ENCODE results near the gene ERO1B.
"Not testable (repeated sequence)": the region's sequence is repeated elsewhere in the genome, so short reads cannot be mapped to it uniquely, and the experiment has no call there.

ERO1B gene, protein sequence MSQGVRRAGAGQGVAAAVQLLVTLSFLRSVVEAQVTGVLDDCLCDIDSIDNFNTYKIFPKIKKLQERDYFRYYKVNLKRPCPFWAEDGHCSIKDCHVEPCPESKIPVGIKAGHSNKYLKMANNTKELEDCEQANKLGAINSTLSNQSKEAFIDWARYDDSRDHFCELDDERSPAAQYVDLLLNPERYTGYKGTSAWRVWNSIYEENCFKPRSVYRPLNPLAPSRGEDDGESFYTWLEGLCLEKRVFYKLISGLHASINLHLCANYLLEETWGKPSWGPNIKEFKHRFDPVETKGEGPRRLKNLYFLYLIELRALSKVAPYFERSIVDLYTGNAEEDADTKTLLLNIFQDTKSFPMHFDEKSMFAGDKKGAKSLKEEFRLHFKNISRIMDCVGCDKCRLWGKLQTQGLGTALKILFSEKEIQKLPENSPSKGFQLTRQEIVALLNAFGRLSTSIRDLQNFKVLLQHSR

DNA sequence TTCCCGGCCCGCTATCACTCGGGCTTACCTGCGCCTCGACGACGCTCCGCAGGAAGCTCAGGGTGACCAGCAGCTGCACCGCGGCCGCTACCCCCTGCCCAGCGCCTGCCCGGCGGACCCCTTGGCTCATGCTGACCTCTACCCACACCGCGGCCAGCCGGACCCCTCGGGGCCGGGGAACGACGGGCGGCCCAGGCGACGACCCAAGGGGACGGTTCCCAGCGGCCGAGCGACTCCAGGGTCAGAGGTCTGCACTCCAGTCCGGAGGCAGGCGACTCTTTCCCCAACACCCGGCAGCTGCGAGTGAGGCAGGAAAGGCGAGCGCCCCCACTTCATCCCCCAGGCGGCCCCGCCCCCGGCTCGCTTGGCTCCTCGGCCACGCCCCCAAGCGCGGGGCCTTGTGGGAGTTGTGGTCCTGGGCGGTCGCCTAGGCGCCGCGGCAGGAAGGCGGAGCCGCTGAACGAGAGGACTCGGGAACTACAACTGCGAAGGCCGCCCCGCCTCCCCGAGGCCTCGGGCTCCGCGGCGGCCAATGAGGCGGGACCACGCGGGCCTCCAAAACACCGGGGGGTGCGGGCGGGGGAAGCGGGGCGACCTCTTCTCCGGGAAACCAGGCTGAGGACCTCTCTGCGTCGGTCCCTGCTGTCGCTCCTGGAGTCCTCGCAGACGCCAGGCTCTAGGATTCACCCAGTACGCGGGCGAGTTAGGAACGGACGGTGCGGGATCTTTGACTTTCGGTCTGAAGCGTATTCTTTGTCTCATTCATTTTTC lies at the start of gene ERO1B:
Gene ERO1B, minus strand, starts transcription at position 305 of the 771 bp plus-strand sequence. Its CDS starts 175 bp downstream, at position 130.
- DNase-seq: peak; percentile 97

DNA sequence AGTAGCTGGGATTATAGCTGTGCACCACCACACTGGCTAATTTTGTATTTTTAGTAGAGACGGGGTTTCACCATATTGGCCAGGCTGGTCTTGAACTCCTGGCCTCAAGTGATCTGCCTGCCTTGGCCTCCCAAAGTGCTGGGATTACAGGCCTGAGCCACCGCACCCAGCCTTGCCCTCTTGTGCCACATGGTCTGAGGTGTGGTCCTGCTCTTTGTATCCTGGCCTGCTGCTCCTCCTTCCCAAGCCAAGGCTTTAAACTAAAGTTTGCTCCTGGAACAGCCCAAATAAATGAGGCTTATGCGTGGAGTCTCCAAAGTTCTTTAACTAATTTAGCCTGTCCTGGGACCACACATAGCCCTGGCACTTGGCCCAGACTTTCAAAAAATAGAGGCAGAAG lies 49.7 kb upstream of the ERO1B start:
- not testable (repeated sequence) for DNase-seq

DNA sequence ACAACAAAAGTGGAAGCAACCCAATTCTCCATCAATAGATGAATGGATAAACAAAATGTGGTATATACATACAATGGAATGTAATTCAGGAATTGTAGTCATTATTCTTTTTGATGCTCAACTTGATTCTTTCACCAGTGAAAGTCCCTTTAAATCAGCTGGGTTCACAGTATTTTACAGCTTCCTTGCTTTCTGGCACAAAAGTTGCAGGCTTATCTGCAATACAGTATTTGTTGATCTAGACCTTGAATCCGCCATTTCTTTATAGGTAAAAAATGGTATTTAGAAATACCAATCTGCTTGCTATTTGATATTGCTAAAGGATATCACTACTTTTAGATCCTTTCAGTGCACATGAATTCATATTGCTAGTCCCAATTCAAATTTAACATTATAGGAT lies 44.7 kb upstream of the ERO1B start:
- DNase-seq: no peak

DNA sequence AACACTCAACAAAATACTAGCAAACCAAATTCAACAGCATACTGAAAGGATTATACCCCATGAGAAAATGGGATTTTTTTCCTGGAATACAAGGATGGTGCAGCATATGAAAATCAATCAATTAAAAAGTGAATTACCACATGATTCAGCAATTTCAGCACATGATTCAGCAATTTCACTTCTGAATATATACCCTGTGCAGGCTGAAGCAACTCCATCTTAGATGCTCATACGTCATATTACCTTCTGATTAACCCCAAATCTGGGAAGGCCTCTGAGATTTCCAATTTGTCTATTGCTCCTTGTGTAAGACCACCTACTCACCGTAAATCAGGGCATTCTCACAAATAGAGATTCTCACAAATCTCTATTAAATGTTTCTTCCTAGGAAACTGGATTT lies 43.8 kb upstream of the ERO1B start:
- no peak for DNase-seq

DNA sequence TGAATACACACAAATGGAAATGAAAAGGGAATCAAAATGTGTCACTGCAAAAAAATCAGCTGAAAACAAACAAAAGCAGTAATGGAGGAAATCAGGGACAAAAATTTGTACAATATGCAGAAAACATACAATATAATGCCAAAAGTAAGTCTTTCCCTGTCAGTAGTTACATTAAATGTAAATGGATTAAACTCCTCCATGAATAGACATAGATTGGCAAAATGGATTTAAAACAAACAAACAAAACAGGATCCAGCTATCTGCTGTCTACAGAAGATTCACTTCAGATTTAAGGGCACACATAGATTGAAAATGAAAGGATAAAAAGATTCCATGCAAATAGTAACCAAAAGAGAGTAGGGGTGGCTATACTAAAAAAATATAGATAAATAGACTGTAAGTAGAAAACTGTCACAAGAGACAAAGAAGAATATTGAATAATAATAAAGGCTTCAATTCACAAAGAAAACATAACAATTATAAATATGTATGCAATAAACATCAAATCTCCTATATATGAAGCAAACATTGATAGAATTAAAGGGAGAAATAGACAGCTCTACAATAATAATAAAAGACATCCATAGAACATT lies 42.2 kb upstream of the ERO1B start:
- no peak for DNase-seq

DNA sequence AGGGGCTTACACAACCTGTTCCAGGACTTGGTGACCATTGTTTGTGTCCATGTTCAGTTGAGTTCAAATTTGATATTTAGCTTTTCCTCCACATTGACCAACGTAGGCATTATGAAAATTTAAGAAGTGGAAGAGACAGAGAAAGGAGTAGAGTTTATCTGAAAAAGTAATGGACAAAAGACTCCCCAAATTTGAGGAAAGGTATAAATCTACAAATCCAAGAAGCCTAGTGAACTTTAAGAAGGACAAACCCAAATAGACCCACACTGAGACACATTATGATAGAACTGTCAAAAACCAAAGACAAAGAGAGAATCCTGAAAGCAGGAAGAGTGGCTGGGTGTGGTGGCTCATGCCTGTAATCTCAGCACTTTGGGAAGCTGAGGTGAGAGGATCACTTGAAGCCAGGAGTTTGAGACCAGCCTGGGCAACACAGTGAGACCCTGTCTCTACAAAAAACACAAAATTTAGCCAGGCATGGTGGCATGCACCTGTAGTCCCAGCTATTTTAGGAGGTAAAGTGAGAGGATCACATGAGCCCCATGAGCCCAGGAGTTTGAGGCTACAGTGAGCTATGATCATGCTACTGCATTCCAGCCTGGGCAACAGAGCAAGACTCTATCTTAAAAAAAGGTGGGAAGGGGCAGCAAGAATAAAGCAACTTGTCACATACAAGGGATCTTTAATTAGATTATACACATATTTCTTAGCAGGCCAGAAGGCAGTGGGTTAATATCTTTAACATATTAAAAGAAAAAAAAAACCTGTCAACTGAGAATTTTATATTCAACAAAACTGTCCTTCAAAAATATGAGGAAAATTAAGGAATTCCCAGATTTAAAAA lies 41.0 kb upstream of the ERO1B start:
- DNase-seq: no peak

DNA sequence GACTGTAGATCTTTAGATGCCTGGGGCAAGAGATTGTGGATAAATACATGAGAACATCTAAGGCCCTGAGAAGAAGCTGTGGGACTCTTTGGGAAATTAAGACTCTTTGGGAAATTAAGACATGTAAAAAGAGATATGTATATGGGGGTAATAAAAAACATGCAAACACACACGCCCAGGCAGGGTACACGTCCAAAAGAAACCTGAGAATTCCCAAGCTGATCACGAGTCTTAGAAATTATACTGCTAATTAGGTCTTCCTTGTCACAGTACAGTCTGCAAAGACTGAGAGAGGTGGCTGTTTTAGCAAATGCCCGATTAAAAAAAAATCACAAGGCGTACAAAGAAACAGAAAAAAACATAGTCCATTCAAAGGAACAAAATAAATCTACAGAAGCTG lies 39.3 kb upstream of the ERO1B start:
- DNase-seq: no peak

DNA sequence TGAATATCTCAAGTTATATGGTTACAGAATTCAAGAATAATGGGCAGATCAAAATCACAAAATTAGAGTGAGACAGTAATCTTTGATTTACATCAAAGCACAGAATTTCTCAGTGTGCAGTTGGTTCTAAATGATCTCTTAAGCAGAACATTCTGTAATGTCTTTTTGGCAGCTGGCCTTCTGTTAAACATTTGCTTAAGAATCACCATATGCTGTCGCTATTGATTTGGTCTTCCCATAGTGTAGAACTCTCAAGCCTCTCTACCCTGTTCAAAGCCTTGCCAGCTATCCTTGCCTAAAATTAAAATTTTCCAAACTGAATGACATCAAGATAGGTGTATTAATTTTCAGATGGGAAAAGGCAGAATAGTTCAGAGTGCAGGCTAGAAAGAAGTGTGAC lies 38.9 kb upstream of the ERO1B start:
- DNase-seq: no peak

DNA sequence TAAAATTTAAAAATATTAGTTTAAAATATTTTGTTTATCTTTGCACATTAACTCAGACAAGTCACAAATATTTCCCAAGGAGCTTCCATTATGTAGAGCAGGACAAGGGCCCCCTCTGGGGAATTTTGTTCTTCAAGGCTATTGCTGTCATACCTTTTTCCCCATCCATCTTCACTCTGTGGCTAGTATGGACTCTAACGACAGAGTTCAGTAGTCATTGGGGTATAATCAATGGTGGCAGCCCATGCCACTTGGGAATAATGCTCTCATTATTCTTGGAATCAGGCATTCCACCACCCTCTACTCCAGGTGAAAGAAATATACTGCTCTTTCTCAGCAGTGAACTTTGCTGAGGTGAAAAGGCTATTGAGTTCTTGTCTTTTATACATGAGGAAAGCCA lies 38.5 kb upstream of the ERO1B start:
- no peak for DNase-seq

DNA sequence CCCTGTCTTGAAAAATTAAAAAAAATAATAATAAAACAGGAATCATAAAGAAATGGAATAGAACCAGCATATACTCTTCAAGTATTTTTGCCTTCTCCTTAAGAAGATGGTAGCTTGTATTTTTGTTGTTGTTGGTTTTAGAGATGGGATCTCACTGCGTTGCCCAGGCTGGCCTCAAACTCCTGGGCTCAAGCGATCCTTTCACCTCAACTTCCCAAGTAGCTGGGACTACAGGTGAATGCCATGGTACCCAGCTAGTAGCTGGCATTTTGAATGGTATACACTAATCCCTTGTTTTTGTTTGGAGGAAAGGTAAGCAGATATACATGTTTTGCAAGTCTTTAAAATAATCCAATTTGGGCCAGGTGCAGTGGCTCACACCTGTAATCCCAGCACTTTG lies 34.7 kb upstream of the ERO1B start:
- DNase-seq: no peak

DNA sequence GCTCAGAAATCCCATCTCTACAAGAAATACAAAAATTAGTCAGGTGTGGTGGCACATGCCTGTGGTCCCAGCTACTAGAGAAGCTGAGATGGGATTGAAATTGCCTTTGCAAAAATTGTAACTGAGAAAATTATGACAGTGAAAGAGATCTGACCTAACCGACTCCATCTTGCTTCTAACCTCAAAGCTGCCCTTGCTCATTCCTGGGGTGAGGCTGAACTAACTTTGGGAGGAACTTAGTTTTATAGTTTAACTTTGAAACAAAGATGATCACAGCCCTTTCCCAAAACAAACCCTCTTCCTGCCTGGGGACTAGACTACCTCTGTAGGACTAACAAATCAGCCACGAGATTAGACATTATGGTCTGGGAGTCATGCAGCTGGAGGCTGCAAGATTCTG lies 33.8 kb upstream of the ERO1B start:
- DNase-seq: no peak

DNA sequence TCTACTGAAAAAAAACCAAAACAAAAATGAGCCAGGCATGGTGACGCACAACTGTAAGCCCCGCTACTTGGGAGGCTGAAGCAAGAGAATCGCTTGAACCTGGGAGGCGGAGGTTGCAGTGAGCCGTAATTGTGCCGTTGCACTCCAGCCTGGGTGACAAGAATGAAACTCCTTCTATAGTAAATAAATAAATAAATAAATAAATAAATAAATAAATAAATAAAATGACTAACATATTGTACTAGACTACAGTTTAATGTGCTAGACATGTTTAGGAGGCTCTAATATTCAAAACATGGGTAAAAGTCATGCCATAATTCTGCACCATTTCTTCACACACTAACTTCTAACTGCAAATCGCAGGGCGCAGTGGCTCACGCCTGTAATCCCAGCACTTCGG lies 33.3 kb upstream of the ERO1B start:
- DNase-seq: no peak

DNA sequence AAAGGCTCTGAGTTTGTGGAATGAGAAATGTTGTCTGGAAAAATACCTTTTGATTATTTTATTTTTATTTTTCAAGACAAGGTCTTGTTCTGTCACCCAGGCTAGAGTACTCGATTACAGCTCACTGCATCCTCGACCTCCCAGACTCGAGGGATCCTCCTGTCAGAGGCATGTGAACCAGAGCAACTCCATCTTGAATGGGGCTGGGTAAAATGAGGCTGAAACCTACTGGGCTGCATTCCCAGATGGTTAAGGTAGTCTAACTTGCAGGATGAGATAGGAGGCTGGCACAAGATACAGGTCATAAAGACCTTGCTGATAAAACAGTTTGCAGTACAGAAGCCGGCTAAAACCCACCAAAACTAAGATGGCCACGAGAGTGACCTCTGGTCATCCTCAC lies 32.3 kb upstream of the ERO1B start:
- DNase-seq: not testable (repeated sequence)

DNA sequence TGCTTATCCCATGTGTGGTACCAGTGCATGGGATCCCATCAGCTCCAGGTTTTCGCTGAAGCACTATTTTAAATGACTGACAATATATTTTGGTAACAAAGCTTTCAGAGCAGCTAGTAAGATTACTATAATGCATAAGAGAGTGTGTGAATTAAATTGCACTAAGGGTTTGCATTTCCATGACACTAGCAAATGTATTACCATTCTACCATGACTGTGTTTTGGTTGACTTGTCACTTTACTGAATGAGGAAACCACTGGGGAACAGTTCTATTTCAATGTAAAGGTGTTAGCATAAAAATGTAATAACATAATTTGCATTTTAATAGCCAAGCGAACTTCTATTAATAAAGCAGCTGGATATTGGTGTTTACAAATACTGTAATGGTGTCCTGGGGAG lies 31.7 kb upstream of the ERO1B start:
- no peak for DNase-seq

DNA sequence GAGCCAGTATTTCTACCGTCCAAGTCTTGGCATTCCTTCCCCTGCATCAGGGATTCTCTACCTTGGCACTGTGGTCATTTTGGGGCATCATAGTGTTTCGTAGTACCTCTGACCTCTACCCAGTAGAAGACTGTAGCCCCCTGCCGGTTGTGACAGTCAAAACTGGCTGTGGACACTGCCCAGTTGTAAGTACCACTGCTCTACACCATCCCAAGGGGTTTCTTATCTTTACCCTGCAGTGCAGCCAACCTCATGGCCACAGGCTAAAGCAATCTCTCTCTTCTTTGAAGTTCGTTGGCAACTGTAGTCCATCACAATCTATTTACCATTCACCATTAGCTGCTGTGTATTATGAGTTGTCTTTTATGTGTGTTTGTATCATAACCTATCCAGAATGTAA lies 29.3 kb upstream of the ERO1B start:
- no peak for DNase-seq

DNA sequence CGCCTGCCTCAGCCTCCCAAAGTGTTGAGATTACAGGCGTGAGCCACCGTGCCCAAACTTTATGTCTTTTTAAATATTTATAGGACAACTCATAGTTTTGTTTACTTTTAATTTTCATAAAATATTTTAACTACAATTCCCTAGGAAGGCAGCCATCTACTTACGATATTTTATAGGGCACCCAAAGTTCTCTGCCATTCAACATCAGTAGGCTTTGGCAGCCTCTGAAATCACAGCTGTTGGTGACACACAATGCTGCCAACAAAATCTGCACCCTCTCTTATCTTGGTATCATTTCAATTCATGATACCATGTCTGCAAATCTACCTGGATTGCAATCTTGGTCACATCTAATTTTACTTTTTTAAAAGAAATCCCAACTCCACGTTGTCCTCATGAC lies 27.1 kb upstream of the ERO1B start:
- DNase-seq: no peak

DNA sequence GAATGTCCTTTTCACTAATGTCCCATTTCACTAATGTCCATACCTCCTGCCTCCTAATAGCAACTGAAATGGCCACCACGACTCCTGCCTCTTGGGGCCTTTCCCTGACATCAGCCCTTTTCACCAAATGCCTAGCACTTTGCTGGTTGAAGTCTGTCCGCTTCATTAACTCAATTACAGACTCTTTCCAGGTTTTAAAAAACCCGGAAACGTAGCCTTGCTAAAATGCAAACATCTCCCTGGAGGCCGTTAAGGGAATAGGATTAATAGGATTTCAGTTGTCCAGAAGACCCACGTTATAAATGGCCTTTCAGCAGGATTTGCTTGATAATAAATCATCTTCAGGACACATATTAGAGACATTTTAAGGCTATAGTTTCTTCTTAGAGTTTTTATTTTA lies 25.7 kb upstream of the ERO1B start:
- no peak for DNase-seq

DNA sequence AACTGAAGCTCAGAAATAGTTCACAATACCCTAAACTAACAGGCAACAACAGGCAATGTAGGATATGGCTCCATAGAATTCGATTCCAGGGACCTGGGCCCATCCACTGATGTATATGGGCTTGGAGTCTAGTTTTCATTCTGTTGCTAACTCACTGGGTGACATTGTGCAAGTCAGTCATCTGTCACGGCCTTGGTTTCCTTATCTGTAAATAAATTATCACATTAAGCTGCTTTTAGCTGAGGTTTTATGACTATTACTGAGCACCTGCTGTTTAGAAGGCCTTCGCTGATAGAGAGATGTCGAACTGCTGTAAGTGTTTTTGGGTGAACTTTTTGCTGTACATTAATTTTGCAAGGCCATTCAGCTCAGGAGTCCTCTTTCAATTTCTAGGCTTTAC lies 22.9 kb upstream of the ERO1B start:
- no peak for DNase-seq

DNA sequence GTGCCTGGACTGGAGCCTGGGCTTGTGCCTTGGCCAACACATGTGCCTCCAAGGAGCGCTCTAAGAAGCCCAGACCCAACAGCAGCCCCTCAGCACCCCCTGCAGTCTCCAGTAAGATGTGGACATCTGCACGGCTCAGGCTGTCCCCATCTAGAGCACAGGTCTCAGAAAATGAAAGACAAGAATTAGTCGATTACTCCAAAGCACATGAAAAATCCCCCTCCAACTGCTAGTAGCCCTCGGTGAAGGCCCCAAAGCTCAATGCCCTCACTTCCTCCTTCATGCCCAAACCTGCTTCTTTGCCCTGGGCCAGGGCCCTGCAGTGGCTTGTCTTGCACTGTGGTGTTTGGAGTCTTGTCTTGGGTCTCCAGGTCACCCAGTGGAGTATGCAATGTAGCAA lies 21.9 kb upstream of the ERO1B start:
- no peak for DNase-seq

DNA sequence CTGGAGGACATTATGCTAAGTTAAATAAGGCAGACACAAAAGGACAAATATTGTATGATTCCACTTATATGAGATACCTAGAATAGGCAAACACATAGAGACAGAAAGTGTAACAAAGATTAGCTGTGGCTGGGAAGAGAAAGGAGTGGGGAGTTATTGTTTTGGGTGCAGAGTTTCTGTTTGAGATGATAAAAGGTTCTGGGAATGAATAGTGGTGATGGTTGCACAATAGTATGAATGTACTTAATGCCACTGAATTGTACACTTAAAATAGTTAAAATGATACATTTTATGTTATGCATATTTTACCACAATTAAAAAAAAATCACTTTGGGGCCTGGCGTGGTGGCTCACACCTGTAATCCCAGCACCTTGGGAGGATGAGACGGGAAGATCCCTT lies 21.2 kb upstream of the ERO1B start:
- no peak for DNase-seq

DNA sequence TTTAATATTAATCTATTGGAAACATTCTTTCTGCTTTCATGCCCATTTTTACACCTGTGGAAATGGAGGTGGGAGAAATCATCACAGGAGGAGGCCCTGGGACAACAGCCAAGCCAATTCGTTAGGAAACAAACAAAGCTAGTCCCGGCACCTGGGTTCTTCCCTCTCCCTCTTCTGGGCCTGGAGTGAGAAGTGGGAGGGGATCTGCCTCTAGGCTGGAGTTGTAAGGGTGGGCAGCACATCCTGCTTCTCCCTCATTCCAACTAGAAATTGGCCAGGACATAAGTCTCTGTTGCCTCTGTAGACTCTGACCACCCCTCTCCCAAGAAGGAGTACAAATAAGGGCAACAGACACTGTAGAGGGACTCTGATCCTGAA lies 20.2 kb upstream of the ERO1B start:
- no peak for DNase-seq

DNA sequence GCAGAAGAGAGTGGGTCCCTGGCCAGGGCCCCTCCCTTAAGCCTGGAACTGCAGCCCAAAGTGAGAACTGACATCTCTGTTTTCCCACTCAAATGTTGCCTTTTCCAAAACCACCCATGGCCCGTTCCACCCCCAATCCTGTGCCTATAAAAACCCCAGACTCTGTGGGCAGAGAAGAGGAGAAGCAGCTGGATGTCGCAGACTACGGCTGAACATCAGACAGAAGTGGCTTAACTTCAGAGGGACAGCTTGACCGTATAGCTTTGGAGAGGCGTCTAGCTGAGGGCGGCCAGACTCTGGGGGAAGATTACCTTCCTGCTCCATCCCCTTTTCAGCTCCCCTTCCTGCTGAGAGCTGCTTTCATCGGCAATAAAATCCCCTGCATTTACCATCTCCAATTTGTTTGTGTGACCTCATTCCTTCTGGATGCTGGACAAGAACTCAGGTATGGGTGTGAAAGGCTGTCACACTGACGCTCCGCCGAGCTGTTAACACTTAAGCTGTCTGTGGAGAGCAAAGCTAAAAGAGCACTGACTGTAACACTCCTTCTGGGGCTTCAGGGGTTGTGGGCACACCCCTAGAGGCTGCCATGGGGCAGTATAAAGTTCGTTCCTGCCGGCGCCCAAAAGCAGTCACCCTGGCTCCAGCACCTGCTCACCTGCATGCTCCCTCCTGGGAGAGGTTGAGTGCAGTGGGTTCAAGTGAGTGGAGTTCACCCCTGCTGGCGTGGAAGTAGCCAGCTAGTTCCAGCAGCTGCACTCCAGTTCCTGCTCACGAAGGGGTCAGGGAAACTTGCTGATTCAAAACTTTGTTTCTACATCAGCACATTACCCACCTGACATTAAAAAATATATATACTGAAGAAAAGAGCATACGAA lies 19.6 kb upstream of the ERO1B start:
- DNase-seq: no peak
